ENCODE measurements around the gene HPSE2.
A peak's percentile ranks its signal among the peaks of the same experiment; 100 is the strongest.
"Not testable (repeated sequence)": the region's sequence is repeated elsewhere in the genome, so short reads cannot be mapped to it uniquely, and the experiment has no call there.

The HPSE2 gene

DNA sequence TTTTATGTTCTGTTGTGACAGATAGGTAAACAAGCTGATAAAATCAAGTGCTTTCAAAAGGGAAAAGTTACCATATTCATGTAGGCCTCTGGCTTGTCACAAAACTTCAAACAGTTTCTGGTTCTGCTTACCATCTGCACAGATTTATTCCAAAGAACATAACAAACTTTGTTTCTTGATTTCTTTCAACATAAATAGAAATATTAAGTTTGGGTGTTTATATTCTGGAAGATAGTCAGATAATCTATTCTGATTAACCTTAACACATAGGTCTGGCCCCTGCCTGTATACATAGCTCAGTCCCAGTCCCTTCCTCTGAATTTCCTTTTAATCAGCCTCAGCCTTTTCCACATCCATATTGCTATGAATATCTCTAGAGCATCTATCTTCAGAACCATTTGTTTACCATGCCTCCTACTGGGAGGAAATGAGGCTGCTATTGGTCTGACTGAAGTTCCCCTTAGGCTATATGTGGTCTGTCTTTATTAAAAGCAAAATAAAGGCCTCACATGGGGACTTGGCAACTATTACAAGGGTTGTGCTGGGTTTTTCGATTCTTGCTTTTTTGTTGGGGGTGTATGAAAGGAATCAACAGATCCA lies 319.0 kb downstream of the HPSE2 start:
- Histone ChIP-seq H3K27me3 (ENCODE audit: insufficient read depth, low read length, poor library complexity) (no peaks in the 10 kb centered on the region), H2BK5ac (ENCODE audit: low read length) (no peak overlapping the region), H3K27ac (ENCODE audit: low read depth, low read length) (no peak overlapping the region)

DNA sequence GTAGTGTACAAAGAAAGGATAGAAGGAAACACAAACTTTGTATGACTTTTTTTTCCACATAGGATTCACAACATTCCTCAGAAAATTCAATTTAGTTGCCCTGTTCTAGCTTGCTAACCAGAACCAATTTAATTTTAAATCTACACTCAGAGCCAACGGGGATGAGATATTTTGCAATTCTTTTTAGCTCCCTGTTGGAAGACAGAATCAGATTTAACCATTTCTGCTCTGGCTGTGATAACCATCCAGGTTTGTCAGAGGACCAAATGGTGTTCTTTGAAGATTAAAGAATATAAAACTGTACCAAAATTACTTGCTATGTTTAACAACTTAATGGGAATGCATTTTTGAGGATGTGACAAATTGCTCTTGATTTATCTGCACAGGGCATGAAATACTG lies 319.7 kb downstream of the HPSE2 start:
- no peak for DNase-seq
- H3K56ac ChIP-seq (ENCODE audit: low read length) = no peak overlapping the region
- H3K79me1 ChIP-seq (ENCODE audit: low read length) = no peaks in the 10 kb centered on the region
- H2BK15ac ChIP-seq (replicated peaks; ENCODE audit: low read depth) = no peak overlapping the region
- no peak overlapping the region for H4K8ac ChIP-seq (ENCODE audit: low read depth, low read length)
- WGBS (ENCODE audit: extremely low coverage, insufficient coverage, low lambda C conversion rate) = no CpG with 5 or more reads among the region's 1 CpG
- no peak overlapping the region for H3K4me2 ChIP-seq (ENCODE audit: low read length)
- no peak overlapping the region for H3K4ac ChIP-seq (ENCODE audit: low read depth, low read length)
- no peak overlapping the region for H2BK5ac ChIP-seq (ENCODE audit: low read length)
- no peaks in the 10 kb centered on the region for H3K4me1 ChIP-seq (ENCODE audit: control insufficient read depth, low read depth, low read length)
- H2AK5ac ChIP-seq (ENCODE audit: low read length) = no peak overlapping the region
- H3K36me3 ChIP-seq (ENCODE audit: control insufficient read depth, insufficient read depth, low read length) = no peaks in the 10 kb centered on the region
- H3K23ac ChIP-seq (ENCODE audit: low read length) = no peak overlapping the region
- no peak overlapping the region for H2BK120ac ChIP-seq (ENCODE audit: low read depth, low read length)
- no peak overlapping the region for H3K4me3 ChIP-seq (ENCODE audit: low read length)
- no peak overlapping the region for H3K18ac ChIP-seq (ENCODE audit: low read length)
- no peak overlapping the region for H3K27ac ChIP-seq (ENCODE audit: low read depth, low read length)
- H3K27me3 ChIP-seq (ENCODE audit: insufficient read depth, low read length, poor library complexity) = no peaks in the 10 kb centered on the region
- no peak overlapping the region for H3K9ac ChIP-seq (ENCODE audit: low read length)
- no peak overlapping the region for H4K5ac ChIP-seq (ENCODE audit: low read length)
- H3K79me2 ChIP-seq (ENCODE audit: control insufficient read depth, insufficient read depth, low read length) = no peaks in the 10 kb centered on the region

More for the DNA sequence above, 319.0 kb downstream of the HPSE2 start:
- Histone ChIP-seq H3K18ac (ENCODE audit: low read length) (no peak overlapping the region), H2AK5ac (ENCODE audit: low read length) (no peak overlapping the region), H3K4ac (ENCODE audit: low read depth, low read length) (no peak overlapping the region), H2BK15ac (replicated peaks; ENCODE audit: low read depth) (no peak overlapping the region), H2BK120ac (ENCODE audit: low read depth, low read length) (no peak overlapping the region), H3K79me2 (ENCODE audit: control insufficient read depth, insufficient read depth, low read length) (no peaks in the 10 kb centered on the region), H3K4me2 (ENCODE audit: low read length) (no peak overlapping the region), H3K79me1 (ENCODE audit: low read length) (no peaks in the 10 kb centered on the region), H3K4me1 (ENCODE audit: control insufficient read depth, low read depth, low read length) (no peaks in the 10 kb centered on the region), H4K8ac (ENCODE audit: low read depth, low read length) (no peak overlapping the region), H3K56ac (ENCODE audit: low read length) (no peak overlapping the region), H3K4me3 (ENCODE audit: low read length) (no peak overlapping the region), H4K5ac (ENCODE audit: low read length) (no peak overlapping the region), H3K23ac (ENCODE audit: low read length) (no peak overlapping the region), H3K9ac (ENCODE audit: low read length) (no peak overlapping the region), H3K36me3 (ENCODE audit: control insufficient read depth, insufficient read depth, low read length) (no peaks in the 10 kb centered on the region)
- WGBS (ENCODE audit: extremely low coverage, insufficient coverage, low lambda C conversion rate) = no CpG with 5 or more reads among the region's 1 CpG
- DNase-seq = peak; percentile 63

DNA sequence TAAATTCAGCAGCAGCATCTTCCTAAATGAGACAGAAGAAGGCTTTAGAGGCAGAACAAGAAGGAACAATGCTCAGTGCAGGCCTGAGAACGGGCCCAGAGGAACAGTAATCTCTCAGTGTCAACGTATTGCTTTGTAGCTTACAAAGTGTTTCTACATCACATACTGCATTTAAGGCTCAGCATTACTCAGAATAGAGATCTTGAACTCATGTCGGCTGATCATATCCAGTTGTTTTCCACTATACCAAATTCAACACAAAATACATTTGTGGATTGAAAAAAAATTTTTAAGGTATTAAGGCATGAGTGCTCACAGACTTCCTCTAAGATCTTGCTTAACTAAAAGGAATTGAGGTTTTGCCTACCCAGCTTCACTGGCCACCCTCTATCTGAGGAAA lies 325.1 kb downstream of the HPSE2 start:
- DNase-seq = no peak
- no peak overlapping the region for H4K5ac ChIP-seq (ENCODE audit: low read length)
- no peak overlapping the region for H3K27ac ChIP-seq (ENCODE audit: low read depth, low read length)
- no peak overlapping the region for H2AK5ac ChIP-seq (ENCODE audit: low read length)
- no peaks in the 10 kb centered on the region for H3K4me1 ChIP-seq (ENCODE audit: control insufficient read depth, low read depth, low read length)
- H3K23ac ChIP-seq (ENCODE audit: low read length) = no peak overlapping the region
- no peak overlapping the region for H2BK120ac ChIP-seq (ENCODE audit: low read depth, low read length)
- WGBS (ENCODE audit: extremely low coverage, insufficient coverage, low lambda C conversion rate) = no CpG with 5 or more reads among the region's 3 CpGs
- no peaks in the 10 kb centered on the region for H3K27me3 ChIP-seq (ENCODE audit: insufficient read depth, low read length, poor library complexity)
- H3K56ac ChIP-seq (ENCODE audit: low read length) = no peak overlapping the region
- no peak overlapping the region for H3K4me3 ChIP-seq (ENCODE audit: low read length)
- H3K79me2 ChIP-seq (ENCODE audit: control insufficient read depth, insufficient read depth, low read length) = no peaks in the 10 kb centered on the region
- no peaks in the 10 kb centered on the region for H3K36me3 ChIP-seq (ENCODE audit: control insufficient read depth, insufficient read depth, low read length)
- H2BK15ac ChIP-seq (replicated peaks; ENCODE audit: low read depth) = no peak overlapping the region
- H4K8ac ChIP-seq (ENCODE audit: low read depth, low read length) = no peak overlapping the region
- H3K9ac ChIP-seq (ENCODE audit: low read length) = no peak overlapping the region
- H2BK5ac ChIP-seq (ENCODE audit: low read length) = no peak overlapping the region
- no peaks in the 10 kb centered on the region for H3K79me1 ChIP-seq (ENCODE audit: low read length)
- no peak overlapping the region for H3K18ac ChIP-seq (ENCODE audit: low read length)
- no peak overlapping the region for H3K4me2 ChIP-seq (ENCODE audit: low read length)
- H3K4ac ChIP-seq (ENCODE audit: low read depth, low read length) = no peak overlapping the region

DNA sequence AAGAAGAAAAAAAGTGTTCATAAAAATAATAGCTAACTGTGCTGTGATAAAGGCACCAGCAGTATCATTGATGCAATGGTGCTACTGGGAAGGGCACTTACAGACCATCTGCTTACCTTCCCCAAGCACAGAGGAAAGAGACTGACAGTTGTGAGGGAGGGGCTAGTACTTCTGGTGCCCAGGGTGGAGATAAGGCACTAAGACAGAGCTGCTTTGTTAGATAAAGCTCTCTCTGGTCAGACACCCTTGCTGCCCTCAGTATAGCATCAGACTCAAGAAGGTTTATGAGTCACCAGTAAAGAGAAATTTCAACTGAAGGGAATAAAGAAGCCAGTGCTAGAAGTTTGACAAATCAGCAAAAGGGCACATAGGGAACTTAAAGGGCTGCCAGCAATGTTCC lies 325.6 kb downstream of the HPSE2 start:
- H3K4ac ChIP-seq (ENCODE audit: low read depth, low read length) = no peak overlapping the region
- peak; percentile 73 for DNase-seq
- no peak overlapping the region for H3K4me2 ChIP-seq (ENCODE audit: low read length)
- H3K18ac ChIP-seq (ENCODE audit: low read length) = no peak overlapping the region
- no peaks in the 10 kb centered on the region for H3K79me1 ChIP-seq (ENCODE audit: low read length)
- H3K23ac ChIP-seq (ENCODE audit: low read length) = no peak overlapping the region
- no peaks in the 10 kb centered on the region for H3K79me2 ChIP-seq (ENCODE audit: control insufficient read depth, insufficient read depth, low read length)
- no peaks in the 10 kb centered on the region for H3K27me3 ChIP-seq (ENCODE audit: insufficient read depth, low read length, poor library complexity)
- H3K56ac ChIP-seq (ENCODE audit: low read length) = no peak overlapping the region
- no peak overlapping the region for H2BK15ac ChIP-seq (replicated peaks; ENCODE audit: low read depth)
- no peak overlapping the region for H2AK5ac ChIP-seq (ENCODE audit: low read length)
- H4K5ac ChIP-seq (ENCODE audit: low read length) = no peak overlapping the region
- H3K9ac ChIP-seq (ENCODE audit: low read length) = no peak overlapping the region
- no peak overlapping the region for H3K4me3 ChIP-seq (ENCODE audit: low read length)
- H3K4me1 ChIP-seq (ENCODE audit: control insufficient read depth, low read depth, low read length) = no peaks in the 10 kb centered on the region
- H2BK5ac ChIP-seq (ENCODE audit: low read length) = no peak overlapping the region
- no peaks in the 10 kb centered on the region for H3K36me3 ChIP-seq (ENCODE audit: control insufficient read depth, insufficient read depth, low read length)
- H3K27ac ChIP-seq (ENCODE audit: low read depth, low read length) = no peak overlapping the region
- H2BK120ac ChIP-seq (ENCODE audit: low read depth, low read length) = no peak overlapping the region
- no peak overlapping the region for H4K8ac ChIP-seq (ENCODE audit: low read depth, low read length)

DNA sequence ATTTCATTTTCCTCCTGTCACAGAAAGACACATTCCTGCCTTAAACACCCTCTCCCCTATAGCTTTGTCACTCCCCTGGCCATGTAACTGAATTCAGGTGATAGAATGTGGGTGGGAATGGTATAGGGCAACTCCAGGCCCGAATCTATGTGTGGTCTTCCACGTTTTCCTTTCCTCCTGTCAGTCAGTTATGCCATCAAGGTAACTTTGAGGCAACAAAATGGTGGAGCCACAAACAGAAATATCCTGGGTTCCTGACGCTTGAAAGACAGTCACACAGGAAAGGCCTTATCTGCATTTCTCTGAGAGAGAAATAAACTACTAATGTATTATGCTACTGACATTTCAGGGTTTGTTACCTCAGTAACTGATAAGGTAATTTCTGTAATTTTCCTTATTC lies 326.8 kb downstream of the HPSE2 start:
- H3K23ac ChIP-seq (ENCODE audit: low read length) = no peak overlapping the region
- WGBS (ENCODE audit: extremely low coverage, insufficient coverage, low lambda C conversion rate) = no CpG with 5 or more reads among the region's 3 CpGs

DNA sequence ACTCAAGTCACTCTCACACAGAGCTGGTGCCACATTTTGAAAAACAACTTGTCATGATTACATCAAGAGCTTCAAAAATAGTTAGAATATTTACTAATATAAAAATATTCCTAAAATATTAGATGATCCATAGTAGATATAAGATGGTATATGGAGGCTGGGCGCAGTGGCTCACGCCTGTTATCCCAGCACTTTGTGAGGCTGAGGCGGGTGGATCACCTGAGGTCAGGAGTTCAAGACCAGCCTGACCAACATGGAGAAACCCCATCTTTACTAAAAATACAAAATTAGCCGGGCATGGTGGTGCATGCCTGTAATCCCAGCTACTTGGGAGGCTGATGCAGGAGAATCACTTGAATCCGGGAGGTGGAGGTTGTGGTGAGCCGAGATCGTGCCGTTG lies 327.4 kb downstream of the HPSE2 start:
- H2BK5ac ChIP-seq (ENCODE audit: low read length); H3K4me3 ChIP-seq (ENCODE audit: low read length); H3K27me3 ChIP-seq (ENCODE audit: insufficient read depth, low read length, poor library complexity); H3K18ac ChIP-seq (ENCODE audit: low read length); H4K8ac ChIP-seq (ENCODE audit: low read depth, low read length); DNase-seq; H2BK15ac ChIP-seq (replicated peaks; ENCODE audit: low read depth); H3K4me1 ChIP-seq (ENCODE audit: control insufficient read depth, low read depth, low read length); H2BK120ac ChIP-seq (ENCODE audit: low read depth, low read length); H3K79me2 ChIP-seq (ENCODE audit: control insufficient read depth, insufficient read depth, low read length); H3K4ac ChIP-seq (ENCODE audit: low read depth, low read length); H3K4me2 ChIP-seq (ENCODE audit: low read length); H4K5ac ChIP-seq (ENCODE audit: low read length); H3K9ac ChIP-seq (ENCODE audit: low read length); H3K36me3 ChIP-seq (ENCODE audit: control insufficient read depth, insufficient read depth, low read length); H3K23ac ChIP-seq (ENCODE audit: low read length); H2AK5ac ChIP-seq (ENCODE audit: low read length); H3K56ac ChIP-seq (ENCODE audit: low read length); H3K79me1 ChIP-seq (ENCODE audit: low read length); H3K27ac ChIP-seq (ENCODE audit: low read depth, low read length): not testable (repeated sequence)
- WGBS (ENCODE audit: extremely low coverage, insufficient coverage, low lambda C conversion rate) = no CpG with 5 or more reads among the region's 8 CpGs

More for the DNA sequence above, 326.8 kb downstream of the HPSE2 start:
- H3K4me3 ChIP-seq (ENCODE audit: low read length) = no peak overlapping the region
- H4K5ac ChIP-seq (ENCODE audit: low read length) = no peak overlapping the region
- H3K4me1 ChIP-seq (ENCODE audit: control insufficient read depth, low read depth, low read length) = no peaks in the 10 kb centered on the region
- H2AK5ac ChIP-seq (ENCODE audit: low read length) = no peak overlapping the region
- H2BK15ac ChIP-seq (replicated peaks; ENCODE audit: low read depth) = no peak overlapping the region
- H2BK5ac ChIP-seq (ENCODE audit: low read length) = no peak overlapping the region
- DNase-seq = no peak
- no peak overlapping the region for H2BK120ac ChIP-seq (ENCODE audit: low read depth, low read length)
- no peak overlapping the region for H3K27ac ChIP-seq (ENCODE audit: low read depth, low read length)
- H3K36me3 ChIP-seq (ENCODE audit: control insufficient read depth, insufficient read depth, low read length) = no peaks in the 10 kb centered on the region
- H4K8ac ChIP-seq (ENCODE audit: low read depth, low read length) = no peak overlapping the region
- no peak overlapping the region for H3K9ac ChIP-seq (ENCODE audit: low read length)
- no peak overlapping the region for H3K4me2 ChIP-seq (ENCODE audit: low read length)
- H3K56ac ChIP-seq (ENCODE audit: low read length) = no peak overlapping the region
- no peaks in the 10 kb centered on the region for H3K79me1 ChIP-seq (ENCODE audit: low read length)
- H3K27me3 ChIP-seq (ENCODE audit: insufficient read depth, low read length, poor library complexity) = no peaks in the 10 kb centered on the region
- H3K4ac ChIP-seq (ENCODE audit: low read depth, low read length) = no peak overlapping the region
- H3K79me2 ChIP-seq (ENCODE audit: control insufficient read depth, insufficient read depth, low read length) = no peaks in the 10 kb centered on the region
- no peak overlapping the region for H3K18ac ChIP-seq (ENCODE audit: low read length)

All from mesendoderm (in vitro differentiated cells).